Right atrium auricular region (tissue), 2 donors: ENCODE measurements around the gene ADO. TPM values are rescaled to one million over a fixed set of nuclear protein-coding genes. Genes with fewer than 3 reads are reported as not detected.

Experiments
- DNase-seq: peaks from one replicate; pipeline ENCODE4 v3.0.0-alpha.2; 2019; ENCODE audit warnings: low spot score
- H3K27ac ChIP-seq, 2 donors: fragments of 200-600 bp; sonication (generic); 1 replicate in 1 of 2; 2 replicates in 1 of 2; pipeline ENCODE4 v1.5.1; 2016 to 2019
- H3K27me3 ChIP-seq, 2 donors: fragments of 200-600 bp; sonication (generic); one replicate each; pipeline versions ENCODE4 v1.5.1 to v1.6.0; 2017 to 2019
- H3K36me3 ChIP-seq: fragments of 200-600 bp; sonication (generic); one replicate; pipeline ENCODE4 v1.5.1; 2016
- H3K4me1 ChIP-seq, 2 donors: fragments of 200-600 bp; sonication (generic); one replicate each; pipeline versions ENCODE4 v1.5.1 to v1.6.0; 2017 to 2019
- H3K4me3 ChIP-seq, 2 donors: fragments of 200-600 bp; sonication (generic); 1 replicate in 1 of 2; 2 replicates in 1 of 2; pipeline ENCODE4 v1.5.1; 2017 to 2019; ENCODE audit warnings: mild to moderate bottlenecking in 1 of 2, moderate library complexity in 1 of 2
- H3K9me3 ChIP-seq, 2 donors: fragments of 200-600 bp; sonication (generic); one replicate each; pipeline ENCODE4 v1.5.1; 2019
- total RNA-seq, 2 donors: library from RNA; depleted of rRNA; stranded (reverse); fragments of >200 nt; gene quantifications; one replicate each; pipeline ENCODE4 v1.1.0, GENCODE V29; 2016
- TF ChIP-seq, protein P1 (sequence below), 2 donors: fragments of 200-600 bp; sonication (generic); IDR thresholded peaks; one replicate each; pipeline ENCODE4 v1.5.1; 2019; ENCODE audit warnings: antibody characterized with exemption in 2 of 2

ADO gene
- total RNA-seq, 2 donors from 2014 or later = 23.0 to 34.3 TPM

DNA sequence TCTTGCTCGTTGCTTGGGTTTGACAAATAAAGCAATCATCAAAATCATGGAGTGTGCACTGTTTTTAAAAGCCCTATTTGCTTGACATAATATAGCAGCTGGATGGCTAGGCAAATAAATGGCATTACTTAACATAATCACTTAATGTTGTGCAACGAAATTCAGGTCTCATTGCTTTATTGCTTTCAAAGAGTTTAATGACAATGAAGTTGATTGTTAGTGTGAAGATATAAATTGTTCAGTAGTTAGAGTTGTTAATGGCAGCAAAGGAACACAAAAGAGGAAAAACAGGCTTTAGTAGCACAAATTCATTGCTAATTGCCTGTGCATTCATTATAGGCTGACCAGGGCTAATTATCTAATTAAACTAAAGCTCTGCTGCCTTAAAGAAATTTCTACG, 7.6 kb upstream of the ADO start:
- Histone ChIP-seq H3K4me3 (no peak overlapping the region), H3K27ac (no peak overlapping the region), H3K36me3 (no peaks in the 10 kb centered on the region), H3K9me3 (no peaks in the 10 kb centered on the region), H3K4me1 (no peaks in the 10 kb centered on the region), H3K27me3 (no peaks in the 10 kb centered on the region)
- no peak for DNase-seq
- TF ChIP-seq, protein P1, sequence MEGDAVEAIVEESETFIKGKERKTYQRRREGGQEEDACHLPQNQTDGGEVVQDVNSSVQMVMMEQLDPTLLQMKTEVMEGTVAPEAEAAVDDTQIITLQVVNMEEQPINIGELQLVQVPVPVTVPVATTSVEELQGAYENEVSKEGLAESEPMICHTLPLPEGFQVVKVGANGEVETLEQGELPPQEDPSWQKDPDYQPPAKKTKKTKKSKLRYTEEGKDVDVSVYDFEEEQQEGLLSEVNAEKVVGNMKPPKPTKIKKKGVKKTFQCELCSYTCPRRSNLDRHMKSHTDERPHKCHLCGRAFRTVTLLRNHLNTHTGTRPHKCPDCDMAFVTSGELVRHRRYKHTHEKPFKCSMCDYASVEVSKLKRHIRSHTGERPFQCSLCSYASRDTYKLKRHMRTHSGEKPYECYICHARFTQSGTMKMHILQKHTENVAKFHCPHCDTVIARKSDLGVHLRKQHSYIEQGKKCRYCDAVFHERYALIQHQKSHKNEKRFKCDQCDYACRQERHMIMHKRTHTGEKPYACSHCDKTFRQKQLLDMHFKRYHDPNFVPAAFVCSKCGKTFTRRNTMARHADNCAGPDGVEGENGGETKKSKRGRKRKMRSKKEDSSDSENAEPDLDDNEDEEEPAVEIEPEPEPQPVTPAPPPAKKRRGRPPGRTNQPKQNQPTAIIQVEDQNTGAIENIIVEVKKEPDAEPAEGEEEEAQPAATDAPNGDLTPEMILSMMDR (IDR thresholded peaks at IDR 0.05) = no peak

DNA sequence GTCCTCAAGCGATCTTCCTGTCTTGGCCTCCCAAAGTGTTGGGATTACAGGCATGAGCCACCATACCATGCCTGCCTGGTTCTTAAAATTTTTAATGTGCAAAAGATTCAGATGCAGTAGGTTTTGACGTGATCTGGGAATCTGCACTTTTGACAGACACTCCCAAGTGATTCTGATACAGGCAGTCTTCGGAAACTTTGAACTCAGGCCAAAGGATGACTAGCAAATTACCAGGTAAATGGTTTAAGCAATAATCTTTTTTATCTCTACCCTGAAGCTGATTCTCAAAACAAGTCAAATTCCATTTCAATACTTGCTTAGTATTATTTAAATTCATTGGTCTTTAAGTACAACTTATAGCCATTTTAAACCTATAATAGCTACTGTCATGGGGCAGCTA, 2.6 kb upstream of the ADO start:
- H3K4me3 ChIP-seq = no peak overlapping the region
- H3K9me3 ChIP-seq = no peaks in the 10 kb centered on the region
- TF ChIP-seq, protein P1 (IDR thresholded peaks at IDR 0.05) = no peak
- peaks cover 0 to 22% of the 10 kb centered on the region in 2 donors for H3K4me1 ChIP-seq
- DNase-seq = no peak
- H3K27me3 ChIP-seq = no peaks in the 10 kb centered on the region
- no peak overlapping the region for H3K27ac ChIP-seq
- H3K36me3 ChIP-seq = no peaks in the 10 kb centered on the region

DNA sequence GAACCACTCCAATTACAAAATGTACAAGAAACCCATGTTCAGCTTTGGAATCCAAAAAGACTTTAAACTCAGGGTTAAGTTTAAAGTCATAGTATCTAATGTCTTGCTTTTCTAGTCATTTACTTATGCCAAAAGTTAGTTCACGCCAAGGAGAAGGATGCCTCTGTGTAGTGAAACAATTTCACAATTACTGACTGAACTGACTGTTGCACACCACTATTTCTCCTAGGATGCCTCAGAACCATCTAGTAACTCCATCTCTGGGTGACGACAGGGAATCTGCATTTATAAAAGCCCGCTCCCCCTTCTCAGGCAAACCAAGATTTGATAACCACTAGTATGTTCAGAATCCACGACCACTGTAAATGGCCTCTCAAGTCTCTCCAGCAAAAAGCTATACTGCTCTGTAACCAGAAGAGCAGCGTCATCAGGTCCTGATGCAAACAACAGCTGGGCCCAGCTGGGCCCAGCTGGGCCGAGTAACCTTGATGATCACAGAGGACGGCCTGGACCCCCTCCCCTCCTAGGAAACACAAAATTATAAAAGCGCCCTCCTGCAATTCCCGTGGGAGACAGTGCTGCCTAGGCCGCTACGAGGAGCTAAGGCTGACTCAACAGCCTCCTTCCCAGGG, 680 bp upstream of the ADO start:
- DNase-seq = no peak
- no peaks in the 10 kb centered on the region for H3K9me3 ChIP-seq
- H3K27ac ChIP-seq = peak overlapping the region; percentile 93
- no peaks in the 10 kb centered on the region for H3K27me3 ChIP-seq
- H3K36me3 ChIP-seq = no peaks in the 10 kb centered on the region
- H3K4me3 ChIP-seq = peak overlapping the region; percentile 71 to 92
- TF ChIP-seq, protein P1 (IDR thresholded peaks at IDR 0.05) = no peak
- peaks cover 0 to 41% of the 10 kb centered on the region in 2 donors for H3K4me1 ChIP-seq

DNA sequence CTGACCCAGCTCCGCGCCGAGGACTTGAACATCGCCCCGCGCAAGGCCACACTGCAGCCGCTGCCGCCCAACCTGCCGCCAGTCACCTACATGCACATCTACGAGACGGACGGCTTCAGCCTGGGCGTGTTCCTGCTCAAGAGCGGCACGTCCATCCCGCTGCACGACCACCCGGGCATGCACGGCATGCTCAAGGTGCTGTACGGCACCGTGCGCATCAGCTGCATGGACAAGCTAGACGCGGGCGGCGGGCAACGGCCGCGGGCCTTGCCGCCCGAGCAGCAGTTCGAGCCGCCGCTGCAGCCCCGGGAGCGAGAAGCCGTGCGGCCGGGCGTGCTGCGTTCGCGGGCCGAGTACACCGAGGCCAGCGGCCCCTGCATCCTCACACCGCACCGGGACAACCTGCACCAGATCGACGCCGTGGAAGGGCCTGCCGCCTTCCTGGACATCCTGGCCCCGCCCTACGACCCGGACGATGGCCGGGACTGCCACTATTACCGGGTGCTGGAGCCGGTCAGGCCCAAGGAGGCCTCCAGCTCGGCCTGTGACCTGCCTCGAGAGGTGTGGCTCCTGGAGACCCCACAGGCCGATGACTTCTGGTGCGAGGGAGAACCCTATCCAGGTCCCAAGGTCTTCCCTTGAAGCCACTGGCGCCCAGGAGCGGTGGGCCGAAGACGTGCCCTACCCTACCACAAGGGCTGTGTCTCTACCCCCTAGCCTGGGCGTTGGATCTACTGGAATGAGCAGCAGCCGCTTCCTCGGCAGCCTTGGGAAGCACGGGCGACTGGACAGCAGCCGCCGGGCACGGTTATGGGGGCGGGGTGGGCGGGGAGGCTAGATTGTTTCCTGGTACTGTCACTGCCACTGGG, 945 bp downstream of the ADO start:
- TF ChIP-seq, protein P1 (IDR thresholded peaks at IDR 0.05) = no peak
- DNase-seq = no peak
- H3K4me1 ChIP-seq = peaks cover 0 to 48% of the 10 kb centered on the region in 2 donors
- H3K36me3 ChIP-seq = no peaks in the 10 kb centered on the region
- no peaks in the 10 kb centered on the region for H3K9me3 ChIP-seq
- no peaks in the 10 kb centered on the region for H3K27me3 ChIP-seq
- H3K27ac ChIP-seq = peak overlapping the region; percentile 93
- H3K4me3 ChIP-seq = peak overlapping the region; percentile 71 to 92

DNA sequence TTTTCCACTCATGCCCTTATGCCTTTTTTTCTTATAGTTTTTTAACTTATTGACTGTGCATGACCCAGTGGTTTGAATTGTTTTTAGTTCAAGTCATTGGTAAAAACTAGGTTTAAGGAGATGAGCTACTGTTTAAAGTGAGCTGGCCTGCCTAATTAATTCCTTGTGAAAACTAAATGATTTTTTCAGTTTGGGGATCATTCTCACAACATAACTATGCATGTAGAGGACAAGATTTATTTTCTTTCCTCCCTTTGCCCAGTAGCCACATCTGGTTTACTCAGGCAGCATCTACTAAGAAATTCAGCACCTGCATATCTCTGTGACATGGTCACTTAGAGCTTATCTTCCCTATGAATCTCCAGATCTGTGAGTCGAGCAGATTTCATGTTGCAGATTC, 1.7 kb downstream of the ADO start:
- H3K36me3 ChIP-seq = no peaks in the 10 kb centered on the region
- no peaks in the 10 kb centered on the region for H3K9me3 ChIP-seq
- H3K4me1 ChIP-seq = peaks cover 0 to 48% of the 10 kb centered on the region in 2 donors
- H3K27ac ChIP-seq = peak overlapping the region; percentile 93
- DNase-seq = no peak
- no peaks in the 10 kb centered on the region for H3K27me3 ChIP-seq
- TF ChIP-seq, protein P1 (IDR thresholded peaks at IDR 0.05) = no peak
- peak overlapping the region; percentile 71 to 92 for H3K4me3 ChIP-seq
